Measurements from ENCODE around the gene WDR33.

WDR33 gene

DNA sequence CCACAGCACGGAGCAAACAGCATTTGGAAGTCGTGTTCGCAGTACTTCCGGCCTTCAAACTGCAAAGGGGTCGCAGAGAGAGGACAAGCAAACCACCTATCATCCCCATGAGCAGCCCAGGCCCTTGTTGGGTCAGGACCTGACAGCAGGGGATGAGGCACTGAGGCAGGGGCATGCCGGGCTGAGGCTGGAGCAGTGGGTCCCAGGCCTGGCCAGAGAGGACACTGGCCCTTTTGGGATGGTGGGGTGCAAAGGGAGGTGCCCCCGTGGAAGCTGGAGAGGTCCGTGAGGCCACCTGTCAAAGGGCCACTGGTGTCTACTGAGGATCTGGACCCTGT is 156.2 kb downstream of the WDR33 start (continued):
- no peak for TF ChIP-seq ZNF292 (tag by site-specific recombination; IDR thresholded peaks at IDR 0.05; ENCODE audit: borderline replicate concordance, low read depth)
- no peak for TF ChIP-seq ZNF121 (tag by site-specific recombination; IDR thresholded peaks at IDR 0.05)
- no peak for TF ChIP-seq GLI4 (tag by site-specific recombination; IDR thresholded peaks at IDR 0.05)
- no peak for TF ChIP-seq ZNF664 (tag by site-specific recombination; IDR thresholded peaks at IDR 0.05)
- no peak for TF ChIP-seq ZNF37A (tag by site-specific recombination; IDR thresholded peaks at IDR 0.05)
- TF ChIP-seq GLI2 (tag by site-specific recombination; IDR thresholded peaks at IDR 0.05; ENCODE audit: borderline replicate concordance, low read depth): no peak

GRCh38 chr2:127654084-127654837 is 156.7 kb downstream of the WDR33 start:
- Histone ChIP-seq H3K9me3 (ENCODE audit: control insufficient read depth, insufficient read depth, low read depth, low read length) (no peaks in the 10 kb centered on the region), H3K4me1 (ENCODE audit: control insufficient read depth, insufficient read depth, low read length) (no peaks in the 10 kb centered on the region), H3K27ac (ENCODE audit: extremely low read depth, low read depth, low read length) (no peak overlapping the region), H3K4me3 (ENCODE audit: low read depth, low read length) (no peak overlapping the region), H3K36me3 (ENCODE audit: control insufficient read depth in 2 of 2, insufficient read depth in 1 of 2, low read length in 2 of 2) (no peaks in the 10 kb centered on the region)
- POLR2A ChIA-PET: interaction anchor here (2.0 kb wide), 1 partner anchor 63 kb away, joined by 4 read pairs; no protein-coding TSS in a partner anchor
- CTCF ChIA-PET: interaction anchor here (0.7 to 4.3 kb wide), 2 partner anchors 63 to 120 kb away, joined by 3 to 37 read pairs; no protein-coding TSS in a partner anchor
- TF ChIP-seq ZNF596 (tag by site-specific recombination; IDR thresholded peaks at IDR 0.05) (no peak), ZNF16 (tag by site-specific recombination; IDR thresholded peaks at IDR 0.05; ENCODE audit: low read depth) (no peak), ZNF354C (tag by site-specific recombination; IDR thresholded peaks at IDR 0.05; ENCODE audit: borderline replicate concordance, low read depth) (no peak), REST (tag by site-specific recombination; IDR thresholded peaks at IDR 0.05) (no peak), ZSCAN30 (tag by site-specific recombination; IDR thresholded peaks at IDR 0.05) (no peak), ZNF10 (tag by site-specific recombination; IDR thresholded peaks at IDR 0.05) (no peak), KLF1 (tag by site-specific recombination; IDR thresholded peaks at IDR 0.05) (no peak), ZNF214 (tag by site-specific recombination; IDR thresholded peaks at IDR 0.05; ENCODE audit: borderline replicate concordance) (no peak), ZBTB49 (tag by site-specific recombination; IDR thresholded peaks at IDR 0.05; ENCODE audit: low read depth) (no peak), ZNF626 (tag by site-specific recombination; IDR thresholded peaks at IDR 0.05) (no peak), ZNF707 (tag by site-specific recombination; IDR thresholded peaks at IDR 0.05) (no peak), ZBTB10 (tag by site-specific recombination; IDR thresholded peaks at IDR 0.05) (no peak), YY1 (tag by site-specific recombination; IDR thresholded peaks at IDR 0.05) (no peak), ZNF366 (tag by site-specific recombination; conservative IDR thresholded peaks at IDR 0.05) (no peak), ZNF140 (tag by site-specific recombination; IDR thresholded peaks at IDR 0.05) (no peak), ZBTB48 (tag by site-specific recombination; IDR thresholded peaks at IDR 0.05) (no peak)
- TF ChIP-seq, protein P1, sequence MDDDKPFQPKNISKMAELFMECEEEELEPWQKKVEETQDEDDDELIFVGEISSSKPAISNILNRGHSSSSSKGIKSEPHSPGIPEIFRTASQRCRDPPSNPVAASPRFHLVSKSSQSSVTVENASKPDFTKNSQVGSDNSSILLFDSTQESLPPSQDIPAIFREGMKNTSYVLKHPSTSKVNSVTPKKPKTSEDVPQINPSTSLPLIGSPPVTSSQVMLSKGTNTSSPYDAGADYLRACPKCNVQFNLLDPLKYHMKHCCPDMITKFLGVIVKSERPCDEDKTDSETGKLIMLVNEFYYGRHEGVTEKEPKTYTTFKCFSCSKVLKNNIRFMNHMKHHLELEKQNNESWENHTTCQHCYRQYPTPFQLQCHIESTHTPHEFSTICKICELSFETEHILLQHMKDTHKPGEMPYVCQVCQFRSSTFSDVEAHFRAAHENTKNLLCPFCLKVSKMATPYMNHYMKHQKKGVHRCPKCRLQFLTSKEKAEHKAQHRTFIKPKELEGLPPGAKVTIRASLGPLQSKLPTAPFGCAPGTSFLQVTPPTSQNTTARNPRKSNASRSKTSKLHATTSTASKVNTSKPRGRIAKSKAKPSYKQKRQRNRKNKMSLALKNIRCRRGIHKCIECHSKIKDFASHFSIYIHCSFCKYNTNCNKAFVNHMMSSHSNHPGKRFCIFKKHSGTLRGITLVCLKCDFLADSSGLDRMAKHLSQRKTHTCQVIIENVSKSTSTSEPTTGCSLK (tag by site-specific recombination; IDR thresholded peaks at IDR 0.05): no peak

Measured in HEK293 (cell line).